ENCODE measurements around the gene LMAN2.

LMAN2 gene, protein sequence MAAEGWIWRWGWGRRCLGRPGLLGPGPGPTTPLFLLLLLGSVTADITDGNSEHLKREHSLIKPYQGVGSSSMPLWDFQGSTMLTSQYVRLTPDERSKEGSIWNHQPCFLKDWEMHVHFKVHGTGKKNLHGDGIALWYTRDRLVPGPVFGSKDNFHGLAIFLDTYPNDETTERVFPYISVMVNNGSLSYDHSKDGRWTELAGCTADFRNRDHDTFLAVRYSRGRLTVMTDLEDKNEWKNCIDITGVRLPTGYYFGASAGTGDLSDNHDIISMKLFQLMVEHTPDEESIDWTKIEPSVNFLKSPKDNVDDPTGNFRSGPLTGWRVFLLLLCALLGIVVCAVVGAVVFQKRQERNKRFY

DNA sequence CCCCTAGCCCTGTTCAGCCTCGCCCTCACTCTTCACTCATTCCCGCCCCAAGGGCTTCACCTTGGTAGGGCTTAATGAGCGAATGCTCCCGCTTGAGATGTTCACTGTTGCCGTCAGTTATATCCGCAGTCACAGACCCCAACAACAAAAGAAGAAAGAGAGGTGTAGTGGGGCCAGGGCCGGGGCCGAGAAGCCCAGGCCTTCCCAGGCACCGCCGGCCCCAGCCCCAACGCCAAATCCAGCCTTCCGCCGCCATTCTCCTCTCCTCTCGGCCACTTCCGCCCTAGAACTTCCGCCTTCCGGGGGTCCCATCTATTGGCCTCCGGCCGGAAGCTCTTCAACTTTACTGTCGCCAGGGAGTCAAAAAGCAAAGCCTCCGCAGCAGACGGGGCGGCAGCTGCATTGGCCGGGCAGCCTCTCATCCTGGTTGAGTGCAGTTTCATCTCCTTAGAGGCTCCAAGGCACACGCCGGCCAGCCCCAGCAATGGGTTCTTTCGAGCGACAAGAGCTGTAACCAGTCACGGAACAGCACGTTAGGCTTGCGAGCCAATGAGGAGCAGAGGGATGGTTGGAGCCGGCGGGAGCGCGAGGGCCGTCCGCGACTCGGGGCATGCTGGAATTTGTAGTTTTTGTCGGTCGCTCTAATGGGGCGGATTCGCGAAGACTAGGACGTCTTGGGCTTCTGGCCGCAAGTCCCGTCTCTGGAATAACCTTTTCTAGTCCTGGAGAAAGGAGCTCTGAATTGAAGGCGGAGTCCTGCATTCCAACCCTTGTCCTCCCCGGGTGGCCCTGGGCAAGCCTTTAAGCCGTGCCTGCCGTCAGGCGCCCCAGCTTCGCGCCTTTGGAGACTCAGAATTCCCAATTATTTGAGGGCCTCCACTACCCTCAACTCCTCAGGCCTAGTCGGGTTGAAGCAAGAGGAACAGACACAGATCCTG is at the start of gene LMAN2:
TSS of gene LMAN2 (minus strand) at position 277 of the 938 bp plus-strand sequence. CDS start at position 256, 21 bp downstream.
- peak; percentile 84 for FAIRE-seq

DNA sequence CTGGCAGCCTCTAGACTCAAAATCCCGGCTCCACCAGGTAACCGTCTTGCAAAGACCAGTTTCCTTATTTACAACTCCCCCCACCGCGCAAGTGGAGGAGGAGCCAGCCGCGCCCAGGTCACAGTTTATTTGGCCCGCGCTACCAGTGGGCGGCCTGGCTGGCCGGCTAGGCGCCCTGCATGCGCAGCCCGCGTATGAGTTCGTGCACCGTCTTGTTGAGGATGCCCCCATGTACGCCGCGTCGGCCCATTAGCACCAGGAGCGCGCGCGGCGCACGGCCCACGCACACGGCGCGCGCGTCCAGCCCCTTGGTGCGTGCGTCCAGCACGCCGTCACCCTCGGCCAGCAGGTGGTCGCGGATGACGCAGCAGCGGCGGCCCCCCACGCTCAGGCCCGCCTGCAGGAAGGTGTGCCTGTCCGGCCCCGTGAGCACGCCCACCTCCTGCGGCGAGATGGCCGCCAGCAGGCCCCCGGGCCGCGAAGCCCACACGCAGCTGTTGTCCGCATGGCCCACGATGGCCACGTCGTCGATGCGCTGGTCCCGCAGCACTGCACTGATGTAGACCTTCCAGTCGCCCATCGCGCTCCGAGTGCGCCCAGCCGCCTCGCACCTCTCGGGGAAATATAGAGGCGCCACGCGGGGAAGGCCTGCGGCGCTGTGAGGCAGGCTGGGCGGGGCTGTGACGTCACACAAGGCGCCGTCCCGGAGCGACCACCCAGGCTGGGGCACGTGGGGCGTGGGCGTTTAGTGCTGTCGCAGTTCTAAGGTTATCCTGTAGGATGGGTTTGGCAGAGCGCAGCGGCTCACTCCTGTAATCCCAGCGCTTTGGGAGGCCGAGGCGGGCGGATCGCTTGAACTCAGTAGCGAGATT is 48.8 kb upstream of the LMAN2 start, which contains the start of gene PFN3:
TSS of gene PFN3 (minus strand) at position 665 of the 872 bp plus-strand sequence. CDS start at position 580, 85 bp downstream.
- no peak for FAIRE-seq

DNA sequence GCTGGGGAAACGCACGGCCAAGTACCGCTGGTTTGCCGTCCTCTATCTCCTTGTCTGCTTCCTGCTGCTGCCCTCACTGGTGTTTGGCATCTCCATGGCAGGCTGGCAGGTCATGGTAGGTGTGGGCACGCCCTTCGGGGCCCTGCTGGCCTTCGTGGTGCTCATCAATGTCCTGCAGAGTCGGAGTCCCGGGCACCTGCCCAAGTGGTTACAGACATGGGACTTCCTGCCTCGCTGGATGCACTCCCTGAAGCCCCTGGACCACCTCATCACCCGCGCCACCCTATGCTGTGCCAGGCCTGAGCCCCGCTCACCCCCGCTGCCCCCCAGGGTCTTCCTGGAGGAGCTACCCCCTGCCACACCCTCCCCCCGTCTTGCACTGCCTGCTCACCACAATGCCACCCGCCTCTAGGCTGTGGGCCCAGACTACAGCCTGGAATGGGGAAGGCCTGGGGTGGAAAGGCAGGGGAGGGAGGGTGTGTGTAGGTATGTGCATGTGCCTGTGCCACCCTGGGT is 46.5 kb upstream of the LMAN2 start:
- no peak for FAIRE-seq

DNA sequence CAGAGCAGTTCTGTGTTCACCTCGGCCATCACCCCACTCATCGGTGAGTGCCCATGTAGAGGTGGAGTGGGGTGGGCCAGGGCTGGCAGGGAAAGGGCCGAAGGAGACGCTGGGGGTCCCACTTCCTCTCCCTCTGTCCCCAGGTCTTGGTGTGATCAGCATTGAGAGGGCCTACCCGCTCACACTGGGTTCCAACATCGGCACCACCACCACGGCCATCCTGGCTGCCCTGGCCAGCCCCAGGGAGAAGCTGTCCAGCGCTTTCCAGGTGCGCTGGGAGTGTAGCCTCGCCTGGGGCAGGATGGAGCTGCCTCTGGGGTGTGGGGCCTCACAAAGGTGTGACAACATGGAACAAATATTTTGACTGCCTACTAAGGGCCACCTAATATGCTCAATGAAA is 45.3 kb upstream of the LMAN2 start:
- no peak for FAIRE-seq

DNA sequence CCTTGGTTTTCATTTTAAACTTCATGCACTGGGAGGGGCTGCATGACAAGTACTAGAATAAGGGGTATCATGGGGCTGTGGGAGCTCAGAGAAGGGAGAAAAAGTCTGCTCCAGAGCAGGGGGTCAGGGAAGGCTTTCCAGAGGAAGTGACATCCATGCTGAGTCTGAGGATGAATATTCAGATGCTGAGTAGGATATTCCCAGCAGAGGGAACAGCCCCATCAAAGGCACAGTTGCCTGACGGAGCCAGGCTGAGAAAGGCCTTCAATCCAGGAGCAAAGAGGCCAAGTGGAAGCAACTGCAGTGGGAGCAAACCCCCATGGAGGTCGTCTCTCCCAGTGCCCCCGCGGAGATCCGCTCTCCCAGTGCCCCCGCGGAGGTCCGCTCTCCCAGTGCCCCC is 44.6 kb upstream of the LMAN2 start:
- no peak for FAIRE-seq

DNA sequence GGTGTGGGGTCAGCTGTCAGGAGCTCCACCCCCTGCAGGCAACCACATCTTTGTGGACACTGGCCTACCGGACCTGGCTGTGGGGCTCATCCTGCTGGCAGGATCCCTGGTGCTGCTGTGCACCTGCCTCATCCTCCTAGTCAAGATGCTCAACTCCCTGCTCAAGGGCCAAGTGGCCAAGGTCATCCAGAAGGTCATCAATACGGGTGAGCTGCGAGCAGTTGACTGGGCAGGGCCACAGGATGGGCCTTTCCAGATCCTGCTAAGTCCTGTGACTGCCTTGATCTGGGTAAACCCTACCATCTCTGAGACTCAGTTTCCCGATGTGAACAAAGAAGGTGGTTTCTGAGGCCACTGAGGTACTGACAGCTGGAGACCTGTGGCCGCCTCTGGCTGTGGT is 42.5 kb upstream of the LMAN2 start:
- FAIRE-seq, result no peak

DNA sequence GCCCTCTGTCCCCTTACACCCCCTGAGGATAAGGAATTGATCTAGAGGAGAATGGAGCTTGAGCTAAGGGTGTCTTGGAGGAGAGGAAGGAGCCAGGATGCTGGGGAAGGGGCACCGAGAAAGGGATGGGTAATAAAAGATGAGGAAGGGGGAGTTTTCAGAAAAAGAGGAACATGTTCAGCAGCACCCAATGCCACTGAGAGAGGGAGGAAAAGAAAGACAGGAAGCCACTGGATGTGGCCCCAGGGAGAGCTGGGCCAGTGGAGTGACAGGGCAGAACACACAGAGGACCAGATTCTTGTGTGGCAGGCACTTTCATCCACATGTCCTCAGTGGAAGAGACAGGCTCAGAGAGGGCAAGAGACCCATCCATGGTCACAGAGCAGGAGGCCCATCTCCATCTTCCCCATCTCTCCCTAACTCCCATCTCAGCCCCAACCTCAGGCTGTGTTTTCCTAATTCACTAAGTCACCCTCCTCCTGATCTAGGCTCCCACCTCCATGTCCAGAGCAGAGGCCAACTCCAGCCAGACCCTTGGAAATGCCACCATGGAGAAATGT is 41.8 kb upstream of the LMAN2 start:
- FAIRE-seq, result no peak

DNA sequence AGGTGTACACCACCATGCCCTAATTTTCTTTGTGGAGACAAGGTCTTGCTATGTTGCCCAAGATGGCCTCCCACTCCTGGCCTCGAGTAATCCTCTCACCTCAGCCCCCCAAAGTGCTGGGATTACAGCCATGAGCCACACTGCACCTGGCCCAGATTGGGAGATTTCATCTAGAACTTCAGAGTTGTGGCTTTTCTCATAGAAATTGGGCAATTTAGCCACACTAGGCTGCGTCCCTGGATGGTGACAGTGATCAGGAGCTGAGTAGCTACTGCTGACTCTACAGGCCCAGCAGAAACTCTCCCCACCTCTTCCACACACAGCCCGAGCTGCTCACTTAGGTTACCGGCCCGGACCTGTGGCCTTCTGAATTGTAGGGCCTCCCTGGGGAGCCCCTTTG is 41.3 kb upstream of the LMAN2 start:
- FAIRE-seq, result no peak

DNA sequence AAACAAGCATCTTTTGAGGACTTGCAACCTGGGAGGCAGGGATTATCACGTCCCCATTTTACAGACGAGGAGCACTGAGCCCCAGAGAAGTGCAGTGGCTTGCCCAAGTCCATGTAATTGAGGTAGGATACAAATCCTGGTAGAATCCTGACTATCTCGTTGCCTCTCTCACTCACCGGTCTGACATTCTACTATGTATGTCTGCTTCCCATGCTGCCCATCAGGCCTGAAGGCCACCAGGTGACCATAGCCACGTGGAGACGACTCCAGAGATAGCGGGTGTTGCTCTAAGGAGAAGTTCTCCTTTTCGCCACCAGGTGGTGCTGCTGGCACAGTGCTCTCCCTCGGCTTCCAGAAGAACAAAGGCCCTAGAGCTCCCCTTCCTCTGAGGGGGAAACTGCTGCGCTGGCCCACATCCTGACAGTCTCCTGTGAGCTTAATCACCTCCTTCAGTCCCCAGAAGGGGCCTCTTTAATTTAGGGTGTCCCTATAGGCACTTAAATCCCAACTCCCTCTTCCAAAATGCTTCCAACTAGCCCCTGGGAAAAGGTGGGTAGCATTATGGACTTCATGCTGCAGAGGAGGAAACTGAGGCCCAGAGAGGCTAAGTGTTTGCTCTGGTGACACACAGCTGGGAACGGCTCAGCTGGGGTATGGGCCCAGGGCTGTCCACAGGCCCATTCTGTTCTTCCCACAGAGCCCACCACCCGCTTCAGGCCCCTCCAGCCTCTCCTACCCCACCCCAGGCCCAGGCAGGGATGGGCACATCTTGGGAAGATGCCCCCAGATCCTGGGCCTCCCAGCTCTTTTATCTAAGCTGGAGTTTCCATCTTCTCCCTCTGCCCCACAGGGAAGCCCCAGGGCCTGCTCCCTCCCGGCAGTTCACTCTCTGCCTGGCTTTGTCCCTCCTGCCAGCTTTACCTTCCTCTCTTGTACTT is 39.2 kb upstream of the LMAN2 start:
- peak; percentile 87 for FAIRE-seq

DNA sequence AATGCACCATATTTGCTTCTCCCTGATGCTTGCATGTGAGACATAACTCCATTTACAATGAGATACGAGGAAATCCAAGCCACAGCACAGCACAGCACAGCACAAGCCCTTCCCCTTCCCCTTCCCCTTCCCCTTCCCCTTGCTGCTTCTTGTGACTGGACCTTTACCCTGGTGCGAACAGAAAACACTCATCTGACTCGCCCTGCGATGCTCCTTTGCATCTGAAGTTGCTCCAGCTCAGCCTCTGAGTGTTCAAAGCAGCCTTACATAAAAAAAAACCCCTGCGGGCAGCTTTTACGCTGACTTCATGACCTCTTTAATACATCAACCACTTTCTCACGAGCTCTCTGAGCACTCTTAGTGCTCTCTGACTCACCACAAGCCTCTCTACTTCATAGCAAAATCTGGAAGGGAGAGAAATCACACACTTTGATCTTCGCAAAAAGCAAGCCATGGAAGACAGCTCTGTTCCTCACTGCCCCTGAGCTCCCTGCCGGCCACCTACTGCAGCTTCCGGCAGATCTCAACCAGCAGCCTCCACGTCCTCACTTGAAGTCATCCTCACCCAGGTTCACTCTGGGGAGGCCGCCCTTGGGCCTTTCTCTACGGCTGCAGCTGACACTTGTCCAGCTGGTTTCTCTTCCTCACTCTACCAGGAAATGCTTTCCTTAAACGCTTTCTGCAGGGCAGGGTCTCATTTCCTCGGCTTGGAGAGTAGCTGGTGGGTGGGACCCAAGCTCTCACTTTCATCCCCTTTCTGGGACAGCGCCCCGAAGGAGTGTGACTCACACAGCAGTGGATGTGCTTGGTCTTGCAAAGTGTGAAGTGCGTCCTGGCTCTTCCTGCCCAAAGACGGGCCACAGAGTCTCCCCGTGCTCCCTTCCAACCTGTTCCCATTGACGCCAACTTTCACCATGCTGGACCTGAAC is 38.0 kb upstream of the LMAN2 start:
- FAIRE-seq, result no peak

DNA sequence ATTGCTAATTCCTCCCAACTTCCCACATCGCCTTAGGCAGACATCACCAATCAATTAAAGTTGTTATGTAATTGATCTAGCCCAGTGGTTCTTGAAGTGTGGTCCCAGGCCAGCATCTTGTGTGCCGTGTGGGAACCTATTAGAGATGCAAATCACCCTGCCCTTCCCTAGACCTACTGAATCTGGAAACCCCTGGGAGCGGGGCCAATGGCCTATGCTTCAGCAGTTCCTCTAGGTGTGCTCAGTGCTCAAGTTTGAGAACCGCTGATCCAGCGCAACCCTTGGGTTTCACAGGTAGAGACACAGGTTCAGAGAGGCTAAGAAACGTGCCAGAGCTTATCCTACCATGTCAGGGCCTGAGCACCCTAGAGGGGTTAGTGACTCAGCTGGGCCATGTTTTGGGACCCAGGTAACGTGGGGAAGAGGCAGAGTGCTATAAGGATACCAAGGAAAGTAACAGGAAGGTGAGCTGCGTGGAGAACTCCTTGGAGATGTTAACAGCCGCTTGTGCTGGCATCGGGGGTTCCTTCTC is 37.1 kb upstream of the LMAN2 start:
- no peak for FAIRE-seq

DNA sequence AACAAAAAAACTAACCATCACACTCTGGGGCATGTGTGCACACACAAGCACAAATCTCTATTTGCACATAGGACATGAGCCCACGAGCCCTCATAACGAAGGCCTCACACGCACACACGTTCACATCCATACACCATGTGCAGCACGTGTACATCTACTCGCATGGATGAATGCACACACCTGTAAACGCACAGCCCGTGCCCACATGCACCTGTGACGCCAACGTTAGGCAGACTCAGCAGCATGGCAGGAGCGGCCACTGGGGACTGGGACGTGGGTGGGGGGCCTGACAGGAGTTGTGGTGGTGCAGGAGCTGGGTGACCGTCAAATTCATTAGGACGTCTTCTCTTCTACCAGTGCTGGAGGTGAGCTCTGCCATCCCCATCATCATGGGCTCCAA is 35.9 kb upstream of the LMAN2 start:
- FAIRE-seq, result no peak

DNA sequence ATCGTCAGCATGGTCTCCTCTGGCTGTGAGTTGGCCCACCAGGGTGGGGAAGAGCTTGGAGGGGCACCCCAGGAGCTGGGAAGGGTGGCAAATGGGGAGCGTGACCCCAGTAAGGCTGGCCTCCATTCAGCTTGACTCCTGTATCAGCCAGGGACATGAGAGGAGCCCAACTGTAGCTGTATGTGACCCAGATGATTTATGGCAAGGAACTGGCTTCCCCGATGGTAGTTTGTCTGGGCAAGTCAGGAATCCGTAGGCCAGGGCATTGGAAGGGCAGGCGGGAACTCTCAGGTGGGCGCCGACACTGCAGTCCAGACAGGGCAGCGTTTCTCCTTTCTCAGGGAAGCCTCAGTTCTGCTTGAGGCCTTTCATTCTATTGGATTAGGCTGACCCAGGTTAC is 35.1 kb upstream of the LMAN2 start:
- FAIRE-seq, result no peak

DNA sequence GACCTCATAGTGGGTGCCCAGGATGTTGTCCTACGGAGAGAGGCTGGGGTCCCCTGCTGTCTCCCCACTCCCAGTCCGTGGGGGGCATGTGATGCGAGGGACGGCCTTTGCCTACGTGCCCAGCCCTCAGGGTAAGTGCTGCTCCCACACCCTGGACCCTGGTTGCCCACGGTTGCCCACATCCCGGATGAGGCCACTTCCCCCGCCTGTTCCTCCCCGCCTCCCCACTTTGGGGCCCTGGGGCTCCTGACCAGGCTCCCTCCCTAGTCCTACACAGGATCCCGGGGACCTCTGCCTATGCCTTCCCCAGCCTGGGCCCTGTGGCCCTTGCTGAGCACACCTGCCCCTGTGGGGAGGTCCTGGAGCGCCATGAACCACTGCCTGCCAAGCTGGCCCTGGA is 34.3 kb upstream of the LMAN2 start:
- no peak for FAIRE-seq

DNA sequence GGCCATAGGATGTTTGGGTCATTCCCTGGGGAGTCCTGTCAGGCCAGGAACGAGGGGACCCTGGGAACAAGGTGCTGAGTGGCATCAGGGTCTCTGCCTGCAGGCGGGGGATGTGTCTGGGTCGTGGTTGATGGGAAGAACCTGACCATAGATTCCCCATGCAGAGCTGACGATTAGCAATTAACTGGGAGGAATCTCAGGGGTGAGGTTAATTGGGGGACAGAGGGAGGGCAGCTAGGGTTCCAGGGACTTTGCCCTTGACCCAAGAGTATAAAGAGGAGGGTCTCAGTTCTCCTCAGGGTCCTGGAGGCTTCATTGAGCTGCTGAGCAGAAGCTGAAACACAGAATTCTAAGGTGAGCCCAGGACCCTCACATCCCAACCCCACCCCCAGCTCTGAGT is 32.7 kb upstream of the LMAN2 start, which contains the start of gene SLC34A1:
TSS of gene SLC34A1 (plus strand) at position 301 of the 400 bp plus-strand sequence. CDS start 1,308 bp downstream, outside the sequence.
- FAIRE-seq, result no peak

DNA sequence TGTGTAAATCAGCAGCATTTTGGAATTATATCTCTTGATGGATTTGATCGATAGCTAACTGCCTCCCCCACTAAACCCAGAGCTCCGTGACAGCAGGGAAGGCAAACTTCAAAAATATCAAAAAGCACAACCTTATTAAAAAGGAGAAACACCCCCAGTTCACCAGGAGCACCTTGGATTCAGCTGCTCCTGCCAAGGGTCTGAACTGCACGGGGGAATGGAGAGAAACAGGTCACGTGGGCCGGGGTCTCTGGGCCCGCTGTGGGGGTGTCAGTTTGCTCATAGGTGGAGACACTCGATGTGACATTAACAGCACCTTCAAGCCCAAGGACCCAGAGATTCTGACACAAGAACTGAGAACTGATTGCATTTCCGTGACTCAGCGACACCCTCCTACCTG is 31.7 kb upstream of the LMAN2 start:
- no peak for FAIRE-seq

DNA sequence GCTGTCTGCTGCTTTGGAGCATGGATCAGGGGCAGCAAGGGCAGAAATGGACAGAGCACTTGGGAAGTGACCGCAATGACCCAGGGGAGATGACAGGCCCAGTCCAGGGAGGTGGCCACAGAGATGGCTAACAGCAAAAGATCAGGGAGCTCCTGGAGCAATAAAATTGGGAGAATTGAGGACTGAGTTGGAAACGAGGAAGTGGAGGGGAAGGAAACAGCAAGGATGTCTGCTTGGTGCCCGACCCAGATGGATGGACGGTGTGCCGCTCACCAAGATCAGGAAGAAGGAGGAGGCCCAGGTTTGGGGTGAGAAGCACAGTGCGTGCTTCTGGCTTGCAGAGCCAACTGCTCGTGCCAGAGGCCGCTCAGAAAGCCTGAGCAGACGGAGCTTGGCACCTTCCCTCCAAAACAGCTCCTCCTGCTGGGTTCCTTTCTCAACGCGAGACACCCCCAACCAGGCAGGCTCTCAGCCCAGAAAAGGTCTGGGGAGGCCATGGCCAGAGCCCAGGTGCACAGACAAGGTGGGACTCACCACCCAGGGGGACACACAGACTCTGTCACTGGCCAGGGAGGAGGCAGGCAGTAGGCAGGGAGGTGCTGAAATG is 31.1 kb upstream of the LMAN2 start:
- FAIRE-seq, result no peak

DNA sequence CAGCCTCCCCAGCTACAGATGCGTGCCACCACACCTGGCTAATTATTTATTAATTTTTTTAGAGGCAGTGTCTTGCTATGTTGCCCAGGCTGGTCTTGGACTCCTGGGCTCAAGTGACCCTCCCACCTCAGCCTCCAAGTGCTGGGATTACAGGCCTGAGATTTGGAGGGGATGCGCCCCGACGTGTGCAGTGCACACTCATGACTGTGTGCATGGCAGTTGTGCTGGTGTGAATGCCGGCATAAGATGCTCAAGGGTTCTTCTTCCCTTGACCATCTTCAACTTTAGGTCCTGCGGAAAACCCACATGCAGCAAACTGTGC is 29.3 kb upstream of the LMAN2 start:
- no peak for FAIRE-seq
